HPDE6-E6E7 (cell line): ENCODE data around the gene PELI2.
A peak's percentile ranks its signal among the peaks of the same experiment; 100 is the strongest.

Experiments
- DNase-seq: peaks from one replicate; pipeline ENCODE4 v3.0.0; 2011; ENCODE audit warnings: missing footprints; ENCODE audit errors: extremely low spot score

Gene PELI2

DNA sequence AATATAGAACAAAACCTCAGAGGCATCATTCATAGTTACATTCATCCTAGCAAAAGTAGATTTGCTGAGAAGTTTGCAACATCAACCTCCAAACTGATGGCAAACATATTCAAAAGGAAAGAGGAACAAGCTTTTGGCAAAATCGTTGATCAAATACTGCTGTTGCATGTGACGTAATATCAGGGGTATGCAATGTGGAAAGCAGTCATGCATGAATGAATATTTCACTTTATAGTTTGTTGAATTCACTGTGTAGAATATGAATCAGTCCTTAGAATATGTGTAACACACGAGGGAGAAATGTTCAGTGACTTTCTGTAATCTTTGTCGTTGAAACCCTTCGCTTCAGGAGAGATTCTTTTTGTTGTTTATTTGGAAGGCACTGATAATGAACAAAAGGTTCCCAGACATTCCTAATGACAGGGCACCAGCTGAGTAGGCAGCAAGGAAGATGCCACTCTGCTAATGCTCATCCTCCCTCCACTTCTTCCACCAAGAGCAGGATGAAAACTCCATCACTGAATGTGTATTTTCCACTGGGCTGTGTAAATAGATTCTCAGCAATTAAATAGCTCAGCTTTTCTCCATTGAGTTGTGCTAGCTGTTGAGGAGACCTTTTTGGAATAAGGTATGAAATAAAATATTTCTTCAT is 126.1 kb downstream of the PELI2 start:
- DNase-seq: no peak

DNA sequence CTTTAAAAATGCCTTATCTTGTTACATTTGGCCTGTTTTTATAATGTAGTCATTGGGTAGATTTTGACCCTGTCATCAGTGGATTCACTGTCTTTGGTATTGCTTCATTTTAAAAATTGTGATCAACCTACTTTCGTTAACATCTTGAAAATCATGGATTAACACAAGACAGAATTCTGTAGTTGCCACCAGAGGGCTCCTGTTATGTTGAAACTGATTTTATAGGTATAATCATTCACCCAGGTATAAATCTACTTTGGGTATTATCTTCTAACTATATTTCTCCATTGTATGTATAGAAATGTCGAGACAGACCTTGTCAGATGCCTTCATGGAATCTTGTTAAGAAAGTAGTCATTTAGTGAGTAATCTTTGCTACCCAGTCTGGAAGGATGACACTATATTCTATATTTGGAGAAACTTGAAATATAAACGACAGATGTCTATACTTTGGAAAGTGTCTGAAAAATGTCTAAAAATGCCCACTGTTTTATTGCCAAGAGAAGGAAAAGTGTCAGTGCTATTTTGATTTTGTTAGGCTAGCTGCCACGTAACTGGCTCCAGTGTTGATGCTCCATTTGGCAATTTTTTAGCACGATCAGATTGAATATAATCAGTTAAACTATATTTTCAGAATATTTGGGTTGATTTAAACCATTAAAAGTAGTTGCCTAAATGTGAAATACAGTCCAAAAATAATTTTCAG is 129.4 kb downstream of the PELI2 start:
- no peak for DNase-seq

DNA sequence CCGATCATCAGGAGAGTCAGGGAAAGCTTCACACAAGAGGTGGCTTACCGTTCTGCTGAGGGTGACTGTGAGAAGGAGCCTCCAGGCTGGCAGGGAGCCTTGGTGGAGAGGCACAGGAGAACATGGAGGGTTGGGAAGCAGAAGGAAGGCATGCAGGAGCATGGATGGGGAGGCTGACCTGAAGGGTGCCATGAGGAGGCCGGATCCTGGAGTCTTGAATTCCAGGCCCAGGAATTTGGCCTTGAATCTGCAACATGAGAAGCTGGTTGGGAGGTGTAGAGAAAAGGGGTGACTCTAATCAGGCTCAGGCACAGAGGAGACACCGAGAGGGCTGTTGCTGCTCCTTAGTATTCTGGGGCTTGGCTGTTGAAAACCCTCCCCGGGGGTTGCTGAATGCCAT is 130.2 kb downstream of the PELI2 start:
- DNase-seq: no peak

DNA sequence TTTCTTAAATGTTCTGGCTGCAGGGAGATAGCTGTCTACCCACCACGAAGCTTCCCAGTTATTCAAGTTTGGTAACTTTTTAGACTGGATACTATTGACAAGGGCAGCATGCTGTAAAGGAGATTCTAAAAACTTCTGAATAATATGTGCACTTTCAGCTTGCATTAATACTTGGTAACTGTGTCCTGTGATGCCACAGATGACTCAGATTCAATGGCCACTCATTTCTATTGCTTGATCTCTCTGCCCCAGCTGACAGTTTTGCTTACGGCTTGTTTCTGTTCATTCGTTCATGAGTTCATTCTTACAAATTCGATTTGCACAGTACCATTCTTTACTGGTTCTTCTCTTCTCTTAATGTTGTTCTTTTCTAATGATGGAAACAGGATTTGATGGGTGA is 142.8 kb downstream of the PELI2 start:
- DNase-seq: no peak

DNA sequence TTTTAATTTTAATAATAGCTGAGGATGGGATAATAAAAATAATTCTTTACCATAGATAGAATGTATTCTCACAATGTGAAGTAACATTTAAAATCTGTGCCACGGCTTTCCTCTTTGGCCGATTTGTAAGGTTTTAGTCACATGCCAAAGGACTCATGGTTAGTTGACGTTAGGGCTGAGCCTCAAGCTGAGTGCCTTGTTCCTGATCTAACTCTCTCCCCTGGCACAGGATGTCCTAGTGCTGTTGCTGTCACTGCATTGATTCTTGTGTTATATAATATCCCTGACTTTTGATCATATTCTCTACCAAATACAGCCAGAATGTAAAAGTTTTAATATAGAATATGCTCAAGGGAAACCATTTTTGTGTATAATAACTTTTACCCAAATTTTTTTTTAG is 144.3 kb downstream of the PELI2 start:
- no peak for DNase-seq

GRCh38 chr14:56268039-56268438 is 149.8 kb downstream of the PELI2 start:
- DNase-seq: no peak

GRCh38 chr14:56268673-56269072 is 150.5 kb downstream of the PELI2 start:
- no peak for DNase-seq

DNA sequence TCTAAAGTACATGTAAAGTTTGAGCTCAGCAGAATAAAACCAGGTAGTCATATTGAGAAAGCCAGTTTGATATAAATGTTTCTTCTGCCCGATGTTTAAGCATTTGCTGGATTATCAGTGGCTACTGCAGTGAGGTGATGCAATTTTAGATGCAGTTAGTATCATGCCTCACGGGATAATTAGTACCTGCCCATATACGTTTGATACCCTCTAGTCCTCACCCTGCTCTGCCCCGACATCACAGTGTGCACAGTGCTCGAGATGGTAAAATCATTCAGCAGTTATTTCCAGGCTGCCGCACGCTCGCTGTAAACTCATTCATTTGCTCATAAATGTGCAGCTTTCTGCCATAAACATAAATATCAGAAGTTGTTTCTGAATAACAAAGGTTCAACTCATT is 152.7 kb downstream of the PELI2 start:
- no peak for DNase-seq

DNA sequence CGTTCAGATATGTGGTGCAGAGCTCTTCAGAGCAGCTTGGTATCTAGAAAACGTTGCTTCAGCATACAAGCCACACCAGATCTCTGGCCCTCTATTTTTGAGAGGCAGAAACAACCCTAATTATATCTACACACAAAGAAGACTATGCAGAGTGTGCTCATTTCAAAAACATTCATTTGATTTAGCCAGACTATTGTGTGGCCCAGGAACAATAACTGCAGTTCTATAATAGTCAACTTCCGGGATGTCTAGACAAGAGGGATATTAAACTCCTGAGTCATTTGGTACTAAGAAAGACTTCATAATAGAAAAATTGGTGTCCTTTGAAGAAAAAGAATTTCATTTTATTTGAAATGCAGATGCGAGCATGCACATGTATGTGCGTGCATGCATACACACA is 153.8 kb downstream of the PELI2 start:
- peak; percentile 8 for DNase-seq

DNA sequence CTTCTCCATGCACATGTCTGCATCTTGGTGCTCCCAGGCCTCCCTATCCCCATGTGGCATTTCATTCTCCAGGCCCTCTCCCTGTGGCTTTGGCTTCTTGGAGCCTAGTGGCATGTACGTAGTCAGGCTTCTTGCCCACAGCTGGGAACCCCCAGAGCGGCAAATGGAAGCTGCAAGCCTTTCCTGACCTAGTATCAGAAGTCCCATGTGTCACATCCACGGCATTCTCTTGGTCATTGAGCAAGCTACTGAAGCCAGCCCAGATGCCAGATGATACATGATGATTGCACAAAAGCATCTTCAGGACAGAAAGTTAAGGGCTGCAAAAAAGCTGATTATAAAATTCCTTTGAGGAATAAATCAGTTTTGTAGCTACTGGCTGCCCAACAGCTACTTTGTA is 154.9 kb downstream of the PELI2 start:
- no peak for DNase-seq

- no peak for DNase-seq
Observed at GRCh38 chr14:56273951-56274350, 155.7 kb downstream of the PELI2 start.

DNA sequence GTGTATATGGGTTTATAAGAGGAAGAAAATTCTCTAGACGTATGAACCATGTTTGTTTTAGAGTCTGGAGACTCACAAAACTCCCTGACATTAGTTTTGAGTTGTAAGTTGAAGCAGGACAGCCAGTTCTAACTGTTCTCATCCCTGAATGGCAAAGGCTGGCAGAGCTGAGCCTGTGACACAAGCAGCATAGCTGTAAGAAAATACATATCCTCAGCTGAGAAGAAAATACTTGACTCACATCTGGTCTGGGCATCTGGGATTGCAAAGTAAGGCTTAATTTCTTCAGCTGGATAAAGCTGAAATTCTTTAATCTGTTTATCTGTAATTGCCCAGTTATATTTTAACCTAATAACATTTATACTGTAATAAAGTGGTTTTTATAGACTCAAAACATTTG is 156.3 kb downstream of the PELI2 start:
- DNase-seq: no peak

DNA sequence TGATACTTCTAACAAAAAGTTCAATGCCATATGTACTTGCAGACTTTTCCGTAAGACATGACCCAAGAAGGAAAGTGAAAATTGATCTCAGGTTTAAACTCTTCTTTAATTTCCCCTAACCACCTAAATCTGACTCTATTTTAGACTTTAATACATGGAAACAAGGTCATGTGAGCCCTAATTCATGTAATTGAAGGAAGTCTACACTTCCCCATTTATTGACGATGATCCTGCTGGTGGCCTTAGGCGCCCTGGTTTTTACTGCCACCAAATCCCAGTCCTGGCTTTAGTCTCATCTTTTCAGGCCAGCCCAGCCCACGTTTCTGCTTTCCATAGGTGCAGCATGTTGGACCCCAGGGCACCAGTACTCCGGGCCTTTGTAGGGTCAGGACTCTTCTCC is 157.9 kb downstream of the PELI2 start:
- no peak for DNase-seq

GRCh38 chr14:56278383-56278782 is 160.2 kb downstream of the PELI2 start:
- no peak for DNase-seq

- no peak for DNase-seq
Observed at GRCh38 chr14:56280843-56281242, 162.6 kb downstream of the PELI2 start.

- DNase-seq: no peak
Observed at GRCh38 chr14:56282179-56282578, 164.0 kb downstream of the PELI2 start.

- DNase-seq: no peak
Observed at GRCh38 chr14:56284641-56285040, 166.4 kb downstream of the PELI2 start.

- DNase-seq: no peak
Observed at GRCh38 chr14:56289155-56289554, 170.9 kb downstream of the PELI2 start.

- DNase-seq: no peak
Observed at GRCh38 chr14:56290195-56290594, 172.0 kb downstream of the PELI2 start.

DNA sequence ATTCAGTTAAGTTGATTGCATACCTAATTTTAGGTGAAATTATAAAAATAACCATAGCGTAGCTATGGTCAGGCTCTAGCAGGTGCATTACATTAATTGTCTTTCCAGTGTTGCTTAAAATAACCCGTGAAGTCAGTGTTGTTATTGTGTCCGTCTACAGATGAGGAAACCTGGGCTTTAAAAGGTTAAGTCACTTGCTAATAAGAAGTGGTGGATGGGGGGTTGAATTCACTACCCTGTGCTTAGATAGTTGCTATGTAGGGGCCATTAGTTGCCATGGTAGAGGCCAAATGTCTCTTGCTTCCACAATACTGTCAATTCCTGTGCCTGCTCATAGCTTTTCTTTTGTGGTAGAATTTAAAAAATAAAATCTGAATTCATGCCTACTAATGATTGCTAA is 174.8 kb downstream of the PELI2 start:
- DNase-seq: no peak

- no peak for DNase-seq
Observed at GRCh38 chr14:56293506-56293905, 175.3 kb downstream of the PELI2 start.

DNA sequence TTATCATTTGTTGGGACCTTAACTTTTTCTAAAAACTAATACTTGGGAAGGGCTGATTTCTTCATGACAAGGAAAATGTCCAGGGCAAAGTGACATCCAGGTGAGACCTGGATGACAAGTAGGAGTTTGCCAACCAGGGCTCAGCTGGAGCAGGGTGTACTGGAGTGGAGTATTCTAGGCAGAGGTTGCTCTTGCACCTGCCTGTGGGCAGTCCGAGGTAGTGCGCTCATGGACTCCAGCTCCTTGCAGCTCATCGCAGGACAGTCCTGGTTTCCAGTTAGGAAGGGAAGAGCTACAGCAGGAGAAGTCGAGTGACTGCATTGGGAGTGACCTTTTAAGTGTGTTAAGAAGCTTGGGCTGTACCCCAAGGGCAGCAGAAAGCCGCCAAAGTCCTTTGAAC is 175.9 kb downstream of the PELI2 start:
- no peak for DNase-seq

DNA sequence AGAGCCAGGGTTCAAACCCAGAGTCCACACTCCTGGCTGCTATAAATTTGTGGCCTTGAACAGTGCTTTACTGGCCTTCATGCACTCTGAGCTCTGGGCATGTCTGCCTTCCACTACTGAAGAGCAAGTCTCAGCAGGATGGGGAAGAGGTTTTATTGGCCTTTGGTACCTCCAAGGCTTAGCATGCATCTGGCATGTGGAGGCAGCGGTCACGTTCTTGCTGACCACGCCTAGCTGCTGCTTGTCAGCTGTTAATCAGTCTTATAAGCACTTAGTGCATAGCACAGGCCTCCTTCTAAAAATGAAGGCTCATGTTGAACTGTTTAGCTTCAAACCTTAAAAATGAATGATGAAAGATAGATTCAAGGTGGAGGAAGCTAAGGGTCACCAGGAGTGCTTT is 177.5 kb downstream of the PELI2 start:
- peak; percentile 5 for DNase-seq

DNA sequence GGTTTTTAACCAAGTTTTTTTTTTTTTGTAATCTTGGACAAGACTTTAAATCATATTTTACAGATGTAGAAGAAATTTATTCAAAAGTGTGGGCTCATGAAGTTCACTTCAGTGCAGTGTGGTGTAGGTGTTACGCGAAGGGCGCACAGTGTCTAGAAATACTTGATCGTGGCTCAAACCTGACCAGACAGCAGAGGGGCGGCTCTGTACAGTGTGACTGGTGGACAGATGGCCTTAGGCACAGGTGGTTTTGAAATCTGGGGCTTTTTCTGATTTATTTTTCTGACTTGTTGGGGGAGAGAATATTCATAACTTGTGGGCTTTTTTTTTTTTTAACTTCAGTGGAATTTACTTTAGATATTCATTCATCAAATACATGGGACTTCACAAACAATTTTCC is 179.2 kb downstream of the PELI2 start:
- no peak for DNase-seq
